GM19324 (cell line): ENCODE results near the gene CLN5.

Experiments
- ATAC-seq: cut with Tn5 transposase; IDR thresholded peaks from one replicate; pipeline ENCODE4 v1.9.1; 2021; ENCODE audit warnings: mild to moderate bottlenecking, moderate library complexity; ENCODE audit not compliant: unreplicated experiment, low FRiP score

The CLN5 gene

GRCh38 chr13:77016251-77016812 is 24.5 kb downstream of the CLN5 start:
- ATAC-seq, result no peak

DNA sequence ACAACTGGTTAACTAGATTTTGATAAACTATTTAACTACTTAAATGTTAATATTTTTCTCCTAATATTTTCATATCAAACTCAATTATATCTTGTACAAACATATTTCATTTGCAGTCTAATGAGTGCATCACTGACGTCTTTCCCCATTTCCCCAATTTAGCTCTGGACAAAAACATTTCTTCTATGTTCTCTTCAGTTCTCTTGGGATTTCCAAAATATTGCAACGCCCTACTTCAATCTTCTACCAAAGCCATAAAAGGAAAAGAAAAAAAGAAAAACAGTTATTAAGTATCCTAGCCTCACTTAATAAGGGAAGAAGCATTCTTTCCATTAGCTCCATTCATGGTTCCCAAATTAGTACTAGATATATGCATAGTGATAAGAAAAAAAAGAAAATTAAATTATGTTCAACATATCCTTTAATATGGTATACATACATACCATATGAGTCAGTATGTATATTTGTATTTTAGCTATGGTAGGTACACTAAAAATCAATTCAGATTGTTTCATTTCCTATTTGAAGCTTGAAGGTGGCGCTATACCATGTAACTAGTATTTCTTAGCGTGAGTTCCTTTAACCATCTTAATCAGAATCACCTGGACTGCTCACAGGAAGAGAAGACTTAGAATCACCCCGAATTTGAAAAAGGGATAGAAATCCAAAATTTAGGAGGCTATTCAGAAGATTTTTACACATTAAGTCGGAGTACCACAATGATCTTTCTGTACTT is 25.2 kb downstream of the CLN5 start:
- ATAC-seq, result no peak

GRCh38 chr13:77019756-77020155 is 27.9 kb downstream of the CLN5 start:
- ATAC-seq, result no peak

DNA sequence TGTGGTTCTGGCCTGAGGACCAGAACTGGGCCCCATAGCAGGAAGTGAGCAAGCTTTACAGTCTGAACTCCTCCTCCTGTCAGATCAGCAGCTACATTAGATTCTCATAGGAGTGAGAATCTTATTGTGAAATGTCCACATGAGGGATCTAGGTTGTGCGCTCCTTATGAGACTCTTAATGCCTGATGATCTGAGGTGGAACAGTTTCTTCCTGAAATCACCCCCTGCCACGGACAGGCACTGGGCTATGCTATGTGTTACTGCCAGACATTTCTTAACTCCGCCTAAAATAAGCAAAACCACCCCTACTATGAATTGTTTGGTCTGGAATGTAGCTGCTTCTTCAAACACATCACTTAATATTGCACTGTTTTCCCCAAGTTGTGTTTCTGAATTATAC is 30.5 kb downstream of the CLN5 start:
- ATAC-seq, result no peak

- peak; percentile 68 for ATAC-seq
Measured at GRCh38 chr13:77026255-77026860, 34.5 kb downstream of the CLN5 start.

- ATAC-seq, result peak; percentile 82
Measured at GRCh38 chr13:77026861-77027621, 35.2 kb downstream of the CLN5 start, which contains the start of gene FBXL3. Gene FBXL3, minus strand, starts transcription at chr13:77027159. Its CDS starts 5,299 bp downstream, at chr13:77021860.

DNA sequence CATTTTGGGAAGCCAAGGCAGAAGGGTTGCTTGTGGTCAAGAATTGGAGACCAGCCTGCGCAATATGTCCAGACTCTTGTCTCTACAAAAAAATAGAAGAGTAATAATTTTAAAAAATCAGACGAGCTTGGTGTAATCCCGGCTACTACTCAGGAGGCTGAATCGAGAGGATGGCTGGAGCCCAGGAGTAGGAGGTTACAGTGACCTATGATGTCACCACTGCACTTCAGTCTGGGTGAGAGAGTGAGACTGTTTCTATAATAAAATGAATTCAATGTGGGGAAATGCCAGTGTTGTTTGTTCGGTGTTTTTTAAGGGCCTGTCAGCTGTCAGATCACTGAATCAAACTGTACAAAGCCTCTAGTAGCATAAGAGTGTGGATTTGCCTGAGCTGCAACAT is 36.3 kb downstream of the CLN5 start:
- ATAC-seq, result no peak

GRCh38 chr13:77029436-77029835 is 37.6 kb downstream of the CLN5 start:
- no peak for ATAC-seq

GRCh38 chr13:77031656-77032243 is 39.9 kb downstream of the CLN5 start:
- no peak for ATAC-seq

DNA sequence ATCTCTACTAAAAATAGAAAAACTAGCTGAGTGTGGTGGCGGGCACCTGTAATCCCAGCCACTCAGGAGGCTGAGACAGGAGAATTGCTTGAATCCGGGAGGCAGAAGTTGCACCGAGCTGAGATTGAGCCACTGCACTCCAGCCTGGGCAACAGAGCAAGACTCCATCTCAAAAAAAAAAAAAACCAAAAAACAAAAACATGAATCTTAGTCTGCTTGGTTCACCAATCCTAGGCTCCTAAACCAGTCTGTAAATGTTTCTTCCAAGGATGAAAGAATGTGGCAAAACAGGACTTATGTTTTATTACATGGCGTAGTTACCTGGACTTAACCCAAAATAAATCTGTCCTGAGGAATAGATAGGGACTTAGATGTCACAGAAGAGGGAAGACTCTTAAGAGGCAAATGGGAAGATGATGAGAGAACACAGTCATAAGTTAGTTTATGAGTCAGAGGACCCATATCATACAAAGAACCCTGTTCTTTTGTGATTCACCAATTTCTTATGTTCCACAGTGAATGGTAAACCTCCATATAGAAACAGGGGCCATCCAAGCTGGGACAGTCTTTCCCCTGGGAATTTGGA is 41.9 kb downstream of the CLN5 start:
- no peak for ATAC-seq

DNA sequence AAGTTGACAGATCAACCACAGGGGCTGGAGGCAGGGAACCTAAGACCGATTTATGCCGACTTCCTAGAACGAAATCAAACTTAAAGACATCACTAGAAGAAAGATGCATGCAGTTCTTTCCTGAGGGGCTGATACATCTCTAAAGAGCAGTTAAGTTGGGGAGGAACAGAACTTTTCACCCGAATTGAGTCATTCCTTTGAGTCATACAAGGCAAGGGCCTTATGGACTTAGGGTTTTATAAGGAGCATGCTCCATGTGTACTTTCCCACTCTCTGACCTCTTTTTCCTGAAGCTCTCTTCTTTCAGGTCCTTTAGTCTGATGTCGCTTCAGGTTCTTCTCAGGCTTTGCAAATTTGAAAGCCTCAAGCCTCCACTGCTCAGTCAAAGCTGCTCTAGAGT is 43.0 kb downstream of the CLN5 start:
- ATAC-seq, result no peak

GRCh38 chr13:77036279-77036678 is 44.4 kb downstream of the CLN5 start:
- ATAC-seq, result no peak

DNA sequence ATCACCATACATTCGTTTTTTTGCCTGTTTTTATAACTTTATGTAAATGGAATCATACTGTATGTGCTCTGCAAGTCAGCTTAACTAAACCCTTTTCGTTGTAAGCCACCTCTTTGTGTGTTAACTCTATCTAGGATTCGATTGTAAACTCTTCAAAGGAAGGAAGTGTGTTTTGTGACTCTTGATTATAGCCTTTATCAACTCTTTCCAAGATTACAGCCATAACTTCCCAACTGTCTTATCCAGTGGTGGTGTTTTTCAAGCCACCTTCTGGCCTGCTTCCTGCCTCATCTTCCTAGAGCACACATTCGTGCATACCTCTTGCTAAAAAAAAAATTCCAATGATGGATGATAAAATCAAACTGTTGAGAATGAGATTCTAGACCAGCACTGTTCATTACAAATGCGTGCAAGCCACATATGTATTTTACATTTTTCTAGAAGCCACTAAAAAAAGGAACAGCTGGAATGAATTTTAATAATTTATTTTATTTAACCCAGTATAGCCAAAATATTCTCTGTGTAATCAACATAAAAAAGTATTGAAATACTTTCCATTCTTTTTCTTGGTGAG is 47.1 kb downstream of the CLN5 start:
- no peak for ATAC-seq

GRCh38 chr13:77040076-77040475 is 48.2 kb downstream of the CLN5 start:
- no peak for ATAC-seq

GRCh38 chr13:77040835-77041234 is 49.0 kb downstream of the CLN5 start:
- no peak for ATAC-seq

DNA sequence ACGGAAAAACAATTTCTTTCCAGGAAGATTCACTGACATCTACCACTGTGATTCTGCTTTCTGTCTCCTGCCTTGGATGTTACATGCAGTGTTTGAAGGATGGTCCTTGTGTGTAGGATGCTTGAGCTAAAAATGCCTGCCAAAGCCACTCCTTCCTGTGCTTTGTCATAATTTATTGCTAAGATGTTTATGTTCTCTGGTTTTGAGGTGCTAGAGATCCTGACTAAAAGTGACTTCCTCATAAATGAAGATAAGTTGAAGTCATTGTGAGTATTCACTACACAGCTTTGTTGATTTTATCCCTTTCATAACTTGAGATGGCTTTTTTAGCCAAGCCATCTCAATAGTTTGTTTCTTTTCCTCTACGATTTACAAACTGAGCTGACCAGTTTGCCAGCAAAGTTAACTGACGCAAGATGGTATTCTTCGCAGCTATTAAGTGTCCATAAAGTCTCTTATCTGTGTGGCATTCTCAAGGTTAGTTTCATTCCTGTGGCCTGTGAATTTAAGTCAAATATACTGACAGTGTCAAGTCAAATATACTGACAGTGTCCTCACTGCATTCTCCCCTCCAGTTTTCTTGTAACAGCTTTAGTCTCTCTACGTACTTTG is 50.8 kb downstream of the CLN5 start:
- no peak for ATAC-seq

- no peak for ATAC-seq
Measured at GRCh38 chr13:77047649-77048343, 55.9 kb downstream of the CLN5 start.

- ATAC-seq, result no peak
Measured at GRCh38 chr13:77048681-77049080, 56.8 kb downstream of the CLN5 start.

- no peak for ATAC-seq
Measured at GRCh38 chr13:77053192-77053591, 61.3 kb downstream of the CLN5 start.
